ENCODE data around the gene BCAS3. TPM values are rescaled to one million over a fixed set of nuclear protein-coding genes. Genes with fewer than 3 reads are reported as not detected.
"Not testable (repeated sequence)": the region's sequence is repeated elsewhere in the genome, so short reads cannot be mapped to it uniquely, and the experiment has no call there.

BCAS3 gene
- total RNA-seq, 1 experiment from 2014 or later, result 26.3 TPM

GRCh38 chr17:60934723-60935122 lies 257.1 kb downstream of the BCAS3 start:
- TF ChIP-seq MAX (IDR thresholded peaks at IDR 0.05) (no peak), CEBPB (IDR thresholded peaks at IDR 0.05; ENCODE audit: low read depth) (no peak), ZBTB33 (IDR thresholded peaks at IDR 0.05; ENCODE audit: extremely low read depth, insufficient replicate concordance, low read length) (no peak), ZFX (IDR thresholded peaks at IDR 0.05) (no peak), ZNF274 (IDR thresholded peaks at IDR 0.05; ENCODE audit: low read depth, low read length) (no peak), POLR2AphosphoS5 (IDR thresholded peaks at IDR 0.05; ENCODE audit: low read depth, low read length) (no peak), SIN3A (IDR thresholded peaks at IDR 0.05; ENCODE audit: low read depth) (no peak)
- ChIA-PET RAD21 (ENCODE audit: low non-redundant PET in 1 of 2, low total read pairs in 2 of 2, uncharacterized antibody in 2 of 2, unreplicated experiment in 2 of 2) (no interaction called here), CTCF (no interaction called here), POLR2A (no interaction called here)
- no peak overlapping the region for H3K27ac ChIP-seq (ENCODE audit: low read depth, low read length)
- no peaks in the 10 kb centered on the region for H4K20me1 ChIP-seq (ENCODE audit: insufficient read depth)
- no peaks in the 10 kb centered on the region for H3K79me2 ChIP-seq (ENCODE audit: insufficient read depth, low read length)
- no peak overlapping the region for H3K9ac ChIP-seq (ENCODE audit: low read length)
- no peak overlapping the region for H3K4me3 ChIP-seq (replicated peaks in 1 of 2; ENCODE audit: low read depth in 1 of 2, low read length in 2 of 2)
- ATAC-seq, result no peak
- H3K36me3 ChIP-seq (ENCODE audit: control insufficient read depth in 1 of 2, insufficient read depth in 2 of 2, low read length in 2 of 2), result no peaks in the 10 kb centered on the region
- no peak for DNase-seq (ENCODE audit: low read depth, low spot score)
- H3K4me1 ChIP-seq (ENCODE audit: control insufficient read depth in 1 of 2, insufficient read depth in 2 of 2, low read length in 2 of 2), result no peaks in the 10 kb centered on the region
- H3K9me2 ChIP-seq (ENCODE audit: insufficient read depth), result no peaks in the 10 kb centered on the region
- no peak overlapping the region for H2AFZ ChIP-seq (ENCODE audit: low read depth, low read length, poor library complexity, severe bottlenecking)
- H3K27me3 ChIP-seq (ENCODE audit: insufficient read depth, low read length), result no peaks in the 10 kb centered on the region
- intact Hi-C loops (cut with micrococcal nuclease), result no loop called here
- BruUV-seq (replicated peaks), result no TSS peak
- H3K4me2 ChIP-seq (ENCODE audit: low read length), result no peak overlapping the region
- H3K9me3 ChIP-seq (ENCODE audit: control insufficient read depth in 1 of 2, insufficient read depth in 1 of 2, low read depth in 1 of 2, low read length in 2 of 2), result no peaks in the 10 kb centered on the region

- ATAC-seq; H4K20me1 ChIP-seq (ENCODE audit: insufficient read depth); H3K27me3 ChIP-seq (ENCODE audit: insufficient read depth, low read length); H3K79me2 ChIP-seq (ENCODE audit: insufficient read depth, low read length); intact Hi-C loops (cut with micrococcal nuclease); BruUV-seq (replicated peaks); H3K9me3 ChIP-seq (ENCODE audit: control insufficient read depth in 1 of 2, insufficient read depth in 1 of 2, low read depth in 1 of 2, low read length in 2 of 2); RAD21 ChIA-PET (ENCODE audit: low non-redundant PET in 1 of 2, low total read pairs in 2 of 2, uncharacterized antibody in 2 of 2, unreplicated experiment in 2 of 2); CTCF ChIA-PET; H2AFZ ChIP-seq (ENCODE audit: low read depth, low read length, poor library complexity, severe bottlenecking); H3K36me3 ChIP-seq (ENCODE audit: control insufficient read depth in 1 of 2, insufficient read depth in 2 of 2, low read length in 2 of 2); POLR2A ChIA-PET; H3K4me3 ChIP-seq (replicated peaks in 1 of 2; ENCODE audit: low read depth in 1 of 2, low read length in 2 of 2); H3K27ac ChIP-seq (ENCODE audit: low read depth, low read length); H3K9me2 ChIP-seq (ENCODE audit: insufficient read depth); H3K4me2 ChIP-seq (ENCODE audit: low read length); H3K9ac ChIP-seq (ENCODE audit: low read length); H3K4me1 ChIP-seq (ENCODE audit: control insufficient read depth in 1 of 2, insufficient read depth in 2 of 2, low read length in 2 of 2); DNase-seq (ENCODE audit: low read depth, low spot score): not testable (repeated sequence)
These were observed 258.3 kb downstream of the BCAS3 start for GRCh38 chr17:60935991-60936390.

Data from HCT116 (cell line).